ENCODE results near the gene NFE2. TPM values are rescaled to one million over a fixed set of nuclear protein-coding genes. Genes with fewer than 3 reads are reported as not detected.

Gene NFE2
- polyA plus RNA-seq, 4 donors, result 1.9 to 11.1 (median 2.8) TPM

GRCh38 chr12:54258201-54258681 is 42.6 kb downstream of the NFE2 start:
- no peak for DNase-seq (ENCODE audit: low read depth in 4 of 4, low spot score in 3 of 4)

DNA sequence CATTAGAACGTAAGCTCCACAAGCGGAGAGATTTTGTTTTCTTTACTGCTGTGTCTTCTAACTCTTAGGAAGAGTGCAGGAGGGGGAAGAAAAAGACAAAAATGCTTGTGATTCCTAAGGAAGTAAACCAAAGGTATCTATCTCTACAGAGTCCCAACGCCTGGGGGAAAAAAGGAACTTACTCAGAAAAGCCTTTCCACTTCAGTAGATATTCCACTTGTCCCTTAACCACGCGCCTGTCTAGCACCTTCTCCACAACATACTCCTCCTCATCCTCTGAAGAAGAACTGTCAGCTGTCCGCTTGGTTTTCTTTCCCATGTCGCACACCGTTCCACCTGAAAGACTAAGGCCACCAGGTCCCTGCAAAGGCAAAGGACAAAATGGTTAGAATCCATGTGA is 43.5 kb downstream of the NFE2 start:
- no peak for DNase-seq (ENCODE audit: low read depth in 4 of 4, low spot score in 3 of 4)

GRCh38 chr12:54253240-54253639 is 47.6 kb downstream of the NFE2 start:
- no peak for DNase-seq (ENCODE audit: low read depth in 4 of 4, low spot score in 3 of 4)

DNA sequence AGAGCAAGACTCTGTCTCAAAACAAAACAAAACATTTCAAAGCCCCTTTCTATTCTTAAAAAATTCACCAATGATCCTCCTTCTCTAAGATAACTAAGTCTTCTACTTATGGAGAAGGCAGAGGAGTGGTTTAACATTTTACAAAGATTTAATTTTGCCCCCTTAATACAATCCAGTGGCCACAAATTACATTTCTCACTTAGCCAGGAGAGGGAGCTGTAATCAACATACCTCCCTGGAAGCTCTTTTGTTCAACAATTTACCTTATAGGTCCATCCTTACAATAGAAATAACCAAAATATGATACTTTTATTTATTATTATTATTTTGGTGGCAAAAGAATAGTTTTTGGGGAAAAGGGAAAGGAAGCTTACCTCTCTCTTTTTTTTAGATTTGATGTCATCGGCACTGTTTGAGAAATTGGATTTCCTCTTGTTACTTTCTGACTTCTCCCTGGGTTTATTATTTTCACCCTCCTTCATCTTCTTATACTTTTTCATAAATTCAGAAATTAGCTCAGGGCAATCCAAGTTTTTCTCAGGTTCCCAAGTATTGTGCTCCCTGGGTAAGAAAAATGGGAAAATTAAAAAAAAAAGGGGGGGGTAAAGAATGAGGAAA is 49.0 kb downstream of the NFE2 start:
- DNase-seq (ENCODE audit: low read depth in 4 of 4, low spot score in 3 of 4), result no peak

DNA sequence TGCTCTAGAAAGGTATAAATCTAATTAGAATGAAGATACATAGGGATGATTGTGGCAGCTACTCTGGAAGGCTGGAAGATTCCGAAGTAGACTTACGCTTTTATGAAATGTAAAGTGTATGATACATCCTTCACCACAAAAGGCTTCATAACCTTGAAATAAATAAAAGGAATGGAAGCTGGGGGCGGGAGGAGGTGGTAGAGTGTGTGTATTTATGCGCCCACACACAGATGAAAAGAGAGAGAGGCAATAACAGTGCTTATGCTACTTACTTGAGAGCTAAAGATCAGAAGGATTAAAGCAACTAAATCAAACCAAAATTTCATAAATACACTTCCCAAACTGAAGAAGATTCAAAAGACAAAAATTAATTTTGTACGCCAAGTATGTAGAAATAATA is 51.3 kb downstream of the NFE2 start:
- no peak for DNase-seq (ENCODE audit: low read depth in 4 of 4, low spot score in 3 of 4)

GRCh38 chr12:54246011-54246641 is 54.7 kb downstream of the NFE2 start:
- no peak for DNase-seq (ENCODE audit: low read depth in 4 of 4, low spot score in 3 of 4)

Other genes starting within 250 kb of the NFE2 start
- 100 to 1,000 TPM in 1 of 4 donors, 10 to 100 TPM in 3; 49.4 to 136 (median 65.6) TPM for gene HOXC4, start 247.2 kb downstream of the NFE2 start, polyA plus RNA-seq (ENCODE audit: insufficient read length in 4 of 4)
- gene SMUG1, start 112.0 kb downstream of the NFE2 start, polyA plus RNA-seq (ENCODE audit: insufficient read length in 4 of 4), result 10 to 100 TPM; 22.8 to 41.4 (median 32.8) TPM
- gene CBX5, start 20.9 kb downstream of the NFE2 start, polyA plus RNA-seq (ENCODE audit: insufficient read length in 4 of 4), result 100 to 1,000 TPM in 3 of 4 donors, 10 to 100 TPM in 1; 95.2 to 139 (median 125) TPM
- gene HNRNPA1, start 20.3 kb downstream of the NFE2 start, polyA plus RNA-seq (ENCODE audit: insufficient read length in 4 of 4), result 1,000 to 10,000 TPM; 3,309 to 4,188 (median 3,895) TPM
- 100 to 1,000 TPM; 164 to 236 (median 215) TPM for gene COPZ1, start 24.1 kb upstream of the NFE2 start, polyA plus RNA-seq (ENCODE audit: insufficient read length in 4 of 4)
- gene GPR84, start 63.5 kb upstream of the NFE2 start, polyA plus RNA-seq (ENCODE audit: insufficient read length in 4 of 4), result 1 to 10 TPM in 1 of 4 donors, under 1 TPM in 2, not detected in 1; 0.11 to 1.5 (median 0.26) TPM
- 10 to 100 TPM; 12.4 to 16.5 (median 14.1) TPM for gene ZNF385A, start 83.7 kb upstream of the NFE2 start, polyA plus RNA-seq (ENCODE audit: insufficient read length in 4 of 4)
- 10 to 100 TPM; 41.6 to 59.2 (median 46.7) TPM for gene ITGA5, start 118.3 kb upstream of the NFE2 start, polyA plus RNA-seq (ENCODE audit: insufficient read length in 4 of 4)
- under 1 TPM in 1 of 4 donors, not detected in 3; 0.11 TPM for gene GTSF1, start 172.6 kb upstream of the NFE2 start, polyA plus RNA-seq (ENCODE audit: insufficient read length in 4 of 4)
- 1 to 10 TPM; 3.1 to 8.9 (median 3.5) TPM for gene NCKAP1L, start 196.7 kb upstream of the NFE2 start, polyA plus RNA-seq (ENCODE audit: insufficient read length in 4 of 4)
- gene PDE1B, start 248.6 kb upstream of the NFE2 start, polyA plus RNA-seq (ENCODE audit: insufficient read length in 4 of 4), result 1 to 10 TPM; 5.1 to 9.5 (median 9.1) TPM